CD4-positive, alpha-beta T cell treated with Interleukin-4 for 4 hours (primary cell): ENCODE measurements around the gene TEX2.

Experiments
- DNase-seq: peaks from one replicate; pipeline ENCODE4 v3.0.0-alpha.2; 2020

TEX2 gene, protein sequence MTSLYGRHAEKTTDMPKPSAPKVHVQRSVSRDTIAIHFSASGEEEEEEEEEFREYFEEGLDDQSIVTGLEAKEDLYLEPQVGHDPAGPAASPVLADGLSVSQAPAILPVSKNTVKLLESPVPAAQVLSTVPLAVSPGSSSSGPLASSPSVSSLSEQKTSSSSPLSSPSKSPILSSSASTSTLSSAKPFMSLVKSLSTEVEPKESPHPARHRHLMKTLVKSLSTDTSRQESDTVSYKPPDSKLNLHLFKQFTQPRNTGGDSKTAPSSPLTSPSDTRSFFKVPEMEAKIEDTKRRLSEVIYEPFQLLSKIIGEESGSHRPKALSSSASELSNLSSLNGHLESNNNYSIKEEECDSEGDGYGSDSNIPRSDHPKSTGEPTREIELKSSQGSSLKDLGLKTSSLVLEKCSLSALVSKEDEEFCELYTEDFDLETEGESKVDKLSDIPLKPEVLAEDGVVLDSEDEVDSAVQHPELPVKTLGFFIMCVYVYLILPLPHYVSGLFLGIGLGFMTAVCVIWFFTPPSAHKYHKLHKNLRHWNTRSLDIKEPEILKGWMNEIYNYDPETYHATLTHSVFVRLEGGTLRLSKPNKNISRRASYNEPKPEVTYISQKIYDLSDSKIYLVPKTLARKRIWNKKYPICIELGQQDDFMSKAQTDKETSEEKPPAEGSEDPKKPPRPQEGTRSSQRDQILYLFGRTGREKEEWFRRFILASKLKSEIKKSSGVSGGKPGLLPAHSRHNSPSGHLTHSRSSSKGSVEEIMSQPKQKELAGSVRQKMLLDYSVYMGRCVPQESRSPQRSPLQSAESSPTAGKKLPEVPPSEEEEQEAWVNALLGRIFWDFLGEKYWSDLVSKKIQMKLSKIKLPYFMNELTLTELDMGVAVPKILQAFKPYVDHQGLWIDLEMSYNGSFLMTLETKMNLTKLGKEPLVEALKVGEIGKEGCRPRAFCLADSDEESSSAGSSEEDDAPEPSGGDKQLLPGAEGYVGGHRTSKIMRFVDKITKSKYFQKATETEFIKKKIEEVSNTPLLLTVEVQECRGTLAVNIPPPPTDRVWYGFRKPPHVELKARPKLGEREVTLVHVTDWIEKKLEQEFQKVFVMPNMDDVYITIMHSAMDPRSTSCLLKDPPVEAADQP

DNA sequence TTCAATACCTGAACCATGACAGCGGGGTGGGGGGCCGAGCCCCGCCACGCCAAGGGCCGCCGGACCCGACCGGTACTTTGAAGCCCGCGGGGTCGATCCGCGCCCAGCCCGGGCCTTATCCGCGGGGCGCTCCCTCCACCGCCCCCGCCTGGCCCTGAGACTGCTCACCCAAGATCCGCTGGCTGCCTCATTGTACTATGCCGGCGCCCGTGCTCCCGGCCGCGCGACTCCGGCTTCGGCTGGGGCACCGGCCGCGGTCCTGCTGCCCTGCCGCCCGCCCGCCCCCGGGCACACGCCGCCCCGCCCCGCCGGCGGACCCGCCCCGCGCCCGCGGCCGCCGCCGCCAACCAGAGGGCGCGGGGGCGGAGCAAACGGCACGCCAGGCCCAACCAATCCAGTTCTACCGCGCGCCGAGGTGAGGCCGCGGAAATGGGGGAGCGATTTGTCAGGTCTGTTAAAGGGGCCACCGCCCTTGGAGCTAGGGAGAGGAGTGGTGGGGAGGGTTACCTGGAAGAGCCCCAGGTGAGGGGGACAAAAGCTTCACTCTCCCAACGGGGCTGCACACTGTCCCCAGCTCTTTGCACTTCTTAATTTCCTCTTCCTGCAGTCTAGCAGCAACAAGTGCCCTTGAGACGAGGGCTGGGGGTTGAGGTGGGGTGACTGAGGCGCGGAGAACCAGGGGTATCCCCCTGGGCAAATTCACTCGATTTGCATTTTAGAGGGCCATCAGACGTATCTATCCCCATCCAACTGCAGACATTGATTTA lies at the start of gene TEX2:
Gene TEX2 (minus strand): TSS at position 261 of the 767 bp plus-strand sequence. CDS start 49,043 bp downstream, outside the sequence.
- DNase-seq = peak; percentile 84

DNA sequence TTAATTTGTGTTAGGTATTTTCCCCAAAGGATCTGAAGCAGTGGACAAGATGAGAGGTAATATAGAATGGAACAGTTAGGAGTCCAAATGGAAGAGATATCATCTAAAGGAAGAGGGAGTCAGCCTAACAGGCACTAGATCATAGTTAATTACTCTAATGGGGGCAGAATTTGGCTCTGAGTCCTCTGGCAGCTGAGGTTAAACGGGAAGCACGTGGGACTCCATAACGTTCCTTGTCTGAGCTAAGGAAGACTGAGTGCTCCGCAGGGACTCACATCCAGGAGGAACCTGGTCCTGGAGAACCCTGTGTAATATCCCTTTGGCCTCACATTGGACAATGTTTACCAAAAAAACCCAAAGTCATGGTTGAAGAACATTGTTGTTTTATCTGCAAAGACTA lies 46.6 kb upstream of the TEX2 start:
- no peak for DNase-seq

DNA sequence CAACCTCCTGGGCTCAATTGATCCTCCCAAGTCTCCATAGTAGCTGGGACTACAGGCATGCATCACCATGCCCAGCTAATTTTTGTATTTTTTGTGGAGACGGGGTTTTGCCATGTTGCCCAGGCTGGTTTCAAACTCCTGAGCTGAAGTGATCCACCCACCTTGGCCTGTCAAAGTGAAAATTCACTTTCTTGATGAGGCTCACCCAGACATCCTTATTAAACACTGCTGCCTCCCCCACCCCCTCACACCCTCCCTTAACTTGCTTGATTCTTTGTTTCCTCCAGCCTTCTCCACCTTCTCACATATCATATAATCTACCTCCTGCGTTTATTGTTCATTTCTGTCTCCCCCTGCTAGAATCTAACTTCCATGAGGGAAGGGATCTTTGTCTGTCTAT lies 46.0 kb upstream of the TEX2 start:
- no peak for DNase-seq

DNA sequence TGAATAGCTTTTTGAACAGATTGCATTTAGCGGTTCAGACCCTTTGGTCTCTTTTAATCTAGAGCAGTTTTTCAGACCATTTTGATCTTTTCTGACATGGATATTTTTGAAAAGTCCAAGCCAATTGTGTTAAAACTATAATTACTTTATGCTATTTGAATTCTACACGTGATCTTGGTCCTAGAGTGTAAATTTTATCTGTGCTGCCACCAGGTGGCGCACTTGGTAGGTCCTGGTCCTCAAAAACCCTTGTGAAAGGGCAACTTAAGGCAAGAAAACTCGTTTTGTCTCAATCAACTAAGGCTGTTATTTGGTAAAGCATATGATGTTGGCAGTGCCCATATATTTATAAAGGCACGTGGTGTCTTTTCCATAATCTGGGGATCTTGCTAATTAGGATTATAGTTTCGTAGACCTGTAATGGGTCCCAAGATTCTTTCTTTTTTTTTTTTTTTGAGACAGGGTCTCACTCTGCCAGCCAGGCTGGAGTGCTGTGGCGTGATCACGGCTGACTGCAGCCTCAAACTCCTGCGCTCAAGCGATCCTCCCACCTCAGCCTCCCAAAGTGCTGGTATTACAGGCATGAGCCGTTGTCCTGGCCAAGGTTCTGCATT lies 43.9 kb upstream of the TEX2 start:
- DNase-seq = peak; percentile 63

DNA sequence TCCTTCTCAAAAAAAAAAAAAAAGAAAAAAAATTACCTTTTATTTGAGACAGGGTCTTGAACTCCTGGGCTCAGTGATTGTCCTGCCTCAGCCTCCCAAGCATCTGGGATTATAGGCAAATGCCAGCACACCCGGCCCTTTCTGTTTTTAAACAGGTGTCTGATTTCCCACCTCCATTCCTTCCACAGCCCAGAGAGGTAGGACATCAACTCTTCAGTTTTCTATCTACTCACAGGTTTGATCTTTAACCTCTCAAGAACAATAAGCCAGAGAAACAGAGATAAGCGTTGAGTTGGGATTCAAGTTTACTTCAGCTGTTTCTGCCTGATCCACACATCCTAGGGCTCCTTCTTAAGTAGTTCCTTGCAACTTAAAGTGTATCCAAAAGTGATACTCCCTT lies 41.5 kb upstream of the TEX2 start:
- no peak for DNase-seq

DNA sequence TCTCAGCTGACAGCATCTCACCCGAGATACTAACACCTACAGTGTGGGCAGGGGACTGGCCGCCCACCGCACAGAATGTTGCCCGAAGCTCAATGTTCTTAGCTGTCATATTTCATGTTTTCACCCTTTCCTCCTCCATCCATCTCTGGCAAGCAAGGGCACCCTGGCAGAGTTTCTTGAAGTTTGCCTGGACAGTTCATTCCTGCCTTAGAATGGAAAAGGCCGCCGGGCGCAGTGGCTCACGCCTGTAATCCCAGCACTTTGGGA lies 37.6 kb upstream of the TEX2 start:
- no peak for DNase-seq

DNA sequence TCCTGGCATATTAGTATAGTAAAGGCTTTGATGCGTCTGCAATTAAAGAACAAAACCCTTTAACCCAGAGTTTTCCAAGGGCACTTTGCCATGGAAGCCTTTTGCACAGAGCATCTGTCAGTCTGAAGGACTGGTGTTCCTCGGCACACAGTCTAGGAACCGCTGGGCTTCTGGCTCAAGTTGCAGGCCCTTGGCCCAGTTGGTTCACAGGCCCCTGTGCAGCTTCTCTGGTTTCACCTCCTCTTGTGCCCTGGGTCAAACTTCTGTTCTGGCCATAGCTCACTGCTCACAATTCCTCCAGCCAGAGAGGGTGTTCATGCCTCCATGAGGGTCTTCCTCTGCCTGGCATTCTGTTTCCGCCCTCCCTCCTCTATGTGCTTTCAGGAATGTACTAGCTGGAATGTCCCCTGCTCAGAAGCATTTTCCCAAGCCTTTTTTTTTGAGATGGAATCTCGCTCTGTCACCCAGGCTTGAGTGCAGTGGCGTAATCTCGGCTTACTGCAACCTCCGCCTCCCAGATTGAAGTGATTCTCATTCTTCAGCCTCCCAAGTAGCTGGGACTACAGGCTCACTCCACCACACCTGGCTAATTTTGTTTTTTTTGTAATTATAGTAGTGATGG lies 34.5 kb upstream of the TEX2 start:
- DNase-seq = no peak

DNA sequence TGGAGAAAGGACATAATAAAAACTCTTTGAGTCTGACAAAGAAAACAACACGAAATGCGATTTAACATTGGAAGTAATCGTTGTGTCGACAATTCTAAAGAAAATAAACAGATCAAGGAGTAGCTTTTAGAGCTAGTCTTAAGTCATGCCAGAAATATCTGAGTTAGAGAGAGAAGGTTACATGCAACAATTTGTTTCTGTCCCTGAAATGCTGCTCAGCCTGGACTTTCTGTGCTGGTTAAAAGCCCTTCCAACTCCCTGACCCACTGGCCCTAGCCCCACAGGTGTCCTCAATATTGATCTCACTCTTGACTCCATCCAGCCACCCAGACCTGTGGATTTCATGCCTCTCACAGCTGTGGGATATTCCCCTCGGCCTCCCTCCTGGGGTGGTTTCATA lies 33.2 kb upstream of the TEX2 start:
- DNase-seq = no peak

DNA sequence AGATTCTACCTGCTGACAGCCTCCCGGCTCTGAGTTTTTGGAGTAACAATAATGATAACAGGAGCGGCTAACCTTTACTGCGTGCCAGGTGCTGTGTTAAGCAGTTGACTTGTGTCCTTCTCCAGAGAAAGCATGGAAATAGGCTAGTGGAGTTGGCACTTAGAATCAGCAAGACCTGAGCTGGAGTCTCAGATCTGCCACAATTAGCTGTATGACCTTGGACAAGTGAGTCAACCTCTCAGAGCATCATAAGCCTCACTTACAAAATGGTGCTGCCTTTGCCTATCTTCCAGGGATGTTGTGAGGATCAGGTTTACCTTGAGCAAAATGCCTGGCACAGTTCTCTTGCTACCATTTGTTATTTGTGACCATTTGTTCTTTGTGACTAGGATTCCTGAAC lies 32.1 kb upstream of the TEX2 start:
- DNase-seq = no peak

DNA sequence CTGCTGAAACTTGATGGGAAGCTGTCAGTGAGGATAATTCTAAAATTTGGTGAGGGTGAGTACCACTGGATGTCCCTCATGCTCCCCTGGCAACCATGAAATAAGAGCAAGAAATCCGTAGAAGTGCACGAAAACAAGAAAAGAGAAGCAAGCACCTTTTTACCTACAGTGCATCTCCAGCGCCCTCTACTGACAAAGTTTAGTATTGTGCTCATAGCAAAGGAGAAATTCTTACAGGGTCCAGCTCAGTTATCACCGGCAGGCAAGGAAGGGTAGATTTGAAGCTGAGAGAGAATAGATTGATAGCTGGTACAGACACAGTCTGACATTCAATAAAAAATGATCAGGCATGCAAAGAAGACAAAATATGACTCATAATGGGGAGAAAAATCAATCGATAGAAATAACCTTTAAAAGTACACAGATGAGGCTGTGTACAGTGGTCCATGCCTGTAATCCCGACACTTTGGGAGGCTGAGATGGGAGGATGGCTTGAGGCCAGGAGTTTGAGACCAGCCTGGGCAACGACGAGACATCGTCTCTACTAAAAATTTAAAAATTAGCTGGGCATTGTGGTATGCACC lies 28.3 kb upstream of the TEX2 start:
- DNase-seq = no peak

DNA sequence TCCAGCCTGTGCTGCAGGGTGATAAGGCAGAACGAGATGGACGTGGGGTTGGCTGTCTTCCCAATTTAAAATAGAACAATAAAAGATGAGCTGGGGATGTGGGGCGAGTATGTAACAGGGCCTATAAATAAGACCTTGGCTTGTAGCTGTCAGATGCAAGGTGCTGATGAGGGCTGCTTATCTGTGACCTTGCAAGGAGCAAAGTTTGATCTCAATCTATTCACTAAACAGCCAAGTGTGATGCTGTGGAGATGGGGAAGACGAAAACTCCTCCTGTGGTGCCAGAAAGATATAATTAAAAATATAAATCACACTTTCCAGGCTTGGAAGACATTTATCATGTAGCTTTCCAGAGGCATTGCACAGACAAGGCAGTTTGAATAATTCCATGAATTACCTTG lies 26.7 kb upstream of the TEX2 start:
- no peak for DNase-seq

DNA sequence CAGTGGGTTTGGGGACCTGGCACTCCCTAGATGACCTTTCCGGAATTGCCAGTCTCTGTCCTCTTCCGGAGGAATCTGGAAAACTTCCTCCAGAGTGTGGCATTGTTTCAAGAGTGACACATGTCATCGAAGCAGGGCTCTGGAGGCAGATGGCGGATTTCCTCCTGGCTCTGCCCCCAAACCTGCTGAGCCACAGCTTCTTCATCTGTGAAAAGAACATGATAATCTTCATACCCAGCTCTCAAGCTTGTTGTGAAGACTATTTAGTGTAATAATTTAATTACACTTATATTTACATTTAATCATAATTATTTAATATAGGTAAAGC lies 19.7 kb upstream of the TEX2 start:
- no peak for DNase-seq

DNA sequence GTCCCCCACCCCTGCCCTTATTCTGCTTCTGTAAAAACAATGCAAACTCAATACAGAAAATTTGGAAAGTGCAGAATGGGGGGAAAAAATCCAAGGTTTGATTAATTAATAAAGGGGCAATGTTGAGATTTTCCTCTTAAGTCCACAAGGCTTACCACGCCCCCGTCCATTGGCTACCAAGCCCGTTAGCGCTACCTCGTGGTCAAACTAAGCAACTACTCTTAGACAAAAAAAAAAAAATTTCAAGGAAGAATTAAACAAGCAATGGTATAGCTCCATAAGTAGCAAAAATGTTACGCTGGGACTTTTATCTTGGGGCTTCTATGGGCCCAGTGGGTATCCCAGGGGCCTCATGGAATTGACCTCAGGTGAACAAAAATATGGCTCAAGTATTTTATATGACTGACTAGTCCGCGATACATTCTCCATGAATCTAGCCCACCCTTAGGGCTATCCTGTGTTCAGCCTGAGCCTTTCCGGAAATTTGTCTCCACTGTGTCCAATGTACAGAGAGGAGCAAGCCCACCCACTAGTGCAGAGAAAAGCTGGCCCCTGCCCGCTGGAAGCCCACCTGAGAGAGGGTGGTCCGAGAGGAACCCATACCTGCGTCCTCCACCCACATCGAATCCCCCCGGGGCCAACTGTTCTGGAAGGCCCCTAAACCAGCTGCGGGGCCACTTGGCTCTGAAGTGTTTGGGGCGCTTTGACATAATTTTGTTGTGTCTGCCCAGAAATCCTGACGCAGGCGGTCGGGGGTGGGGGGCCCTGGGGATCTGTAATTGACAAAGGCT lies 19.1 kb upstream of the TEX2 start:
- DNase-seq = peak; percentile 36

DNA sequence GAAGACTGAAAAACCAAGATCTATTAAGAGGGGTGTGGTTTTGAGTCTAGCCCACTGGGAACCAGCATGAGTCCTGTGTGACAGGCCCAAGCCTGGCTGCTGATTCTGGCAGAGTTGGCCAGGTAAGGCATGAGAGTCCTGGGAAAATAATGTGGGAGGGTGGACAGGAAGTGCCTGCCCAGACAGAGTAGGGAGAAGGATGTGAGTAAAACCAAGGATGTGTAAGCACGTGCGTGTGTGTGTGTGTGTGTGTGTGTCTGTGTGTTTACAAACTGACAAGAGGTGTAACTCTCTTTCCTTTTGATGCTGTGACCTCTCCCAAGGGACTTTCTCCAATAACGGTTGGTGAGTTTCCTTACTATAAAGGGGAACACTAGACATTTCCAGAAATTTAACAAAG lies 15.6 kb upstream of the TEX2 start:
- DNase-seq = no peak

DNA sequence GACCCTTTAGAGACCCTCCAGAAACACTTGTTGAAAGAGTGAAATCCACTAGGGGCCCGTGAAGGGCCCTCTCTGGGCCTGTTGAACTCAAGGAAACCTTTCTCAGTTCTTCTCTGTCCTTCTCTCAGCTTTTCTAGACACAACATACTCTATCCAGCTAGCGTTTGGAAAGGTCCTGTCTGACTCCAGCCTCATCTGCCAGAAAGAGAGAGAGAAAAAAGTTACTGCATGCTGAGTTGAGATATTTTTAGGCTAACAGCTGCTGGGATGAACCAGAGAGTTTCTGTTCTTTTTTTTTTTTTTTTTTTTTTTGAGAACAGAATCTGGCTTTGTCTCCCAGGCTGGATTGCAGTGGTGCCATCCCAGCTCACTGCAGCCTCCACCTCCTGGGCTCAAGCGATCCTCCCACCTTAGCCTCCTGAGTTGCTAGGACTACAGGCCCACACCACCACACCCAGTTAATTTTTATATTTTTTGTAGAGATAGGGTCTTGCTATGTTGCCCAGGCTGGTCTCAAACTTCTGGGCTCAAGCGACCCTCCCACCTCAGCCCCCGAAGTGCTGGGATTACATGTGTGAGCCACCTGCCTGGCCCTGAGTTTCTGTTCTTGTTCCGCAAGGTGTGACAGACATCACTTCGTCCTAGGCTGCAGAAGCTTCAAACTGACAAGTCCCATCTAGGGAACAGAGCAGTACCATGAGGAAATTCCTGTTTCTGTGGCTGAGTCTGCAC lies 14.9 kb upstream of the TEX2 start:
- DNase-seq = no peak

DNA sequence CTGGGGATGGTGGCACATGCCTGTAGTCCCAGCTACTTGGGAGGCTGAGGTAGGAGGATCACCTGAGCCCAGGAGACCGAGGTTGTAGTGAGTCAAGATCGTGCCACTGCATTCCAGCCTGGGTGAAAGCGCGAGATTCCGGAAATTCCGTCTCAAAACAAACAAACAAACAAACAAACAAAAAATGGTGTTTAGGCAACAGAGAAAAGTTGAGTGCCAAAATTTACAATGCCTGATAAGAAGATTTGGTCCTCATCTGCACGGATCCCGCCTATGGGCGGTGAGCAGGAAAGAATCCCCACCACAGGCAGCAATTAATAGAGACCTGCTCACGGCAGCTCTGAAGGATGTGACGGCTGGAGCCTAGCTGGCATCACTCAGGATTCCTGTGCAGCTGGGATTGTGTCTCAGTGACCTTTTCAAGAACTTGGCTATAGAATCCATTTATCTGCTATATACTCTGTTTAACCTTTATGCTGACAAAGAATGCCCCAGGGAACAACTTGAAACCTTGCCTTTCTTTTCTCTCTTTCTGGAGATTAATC lies 14.0 kb upstream of the TEX2 start:
- DNase-seq = no peak

DNA sequence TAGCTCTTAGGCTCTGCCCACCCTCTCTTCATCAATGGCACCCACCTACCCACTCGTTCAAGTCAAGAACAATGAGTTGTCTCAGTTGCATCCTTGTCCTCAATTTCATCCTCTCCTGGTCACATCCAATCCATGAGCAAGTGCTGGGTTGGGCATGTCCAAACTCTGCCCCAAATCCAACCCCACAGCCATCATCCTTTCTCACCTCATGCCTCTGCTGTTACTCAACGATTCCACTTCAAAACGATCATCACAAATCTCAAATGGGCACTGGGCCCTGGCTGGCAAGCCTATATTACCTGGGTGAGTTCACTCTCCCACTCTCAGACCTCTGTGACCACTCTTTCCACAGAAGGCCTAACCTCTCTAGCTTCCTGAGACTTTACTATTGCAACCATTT lies 12.0 kb upstream of the TEX2 start:
- no peak for DNase-seq

DNA sequence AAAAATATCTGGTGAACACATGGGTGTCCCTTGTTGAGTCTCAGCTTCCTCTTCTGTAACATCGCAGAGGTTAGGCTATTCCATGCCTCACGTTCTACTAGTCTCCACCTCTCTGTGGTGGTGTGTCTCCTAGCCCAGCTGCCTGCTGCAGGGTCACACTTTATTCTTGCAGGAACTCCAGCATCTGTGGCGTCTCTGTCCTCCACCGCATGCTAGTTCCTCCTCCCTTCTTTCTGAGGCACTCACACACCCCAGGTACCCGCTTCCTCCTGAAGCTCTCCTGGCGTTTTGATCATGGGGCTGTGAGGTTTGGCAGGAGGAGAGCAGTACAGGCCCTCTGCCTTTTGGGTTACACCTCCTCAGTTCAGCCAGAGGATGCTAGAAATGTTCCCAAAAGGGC lies 9.9 kb upstream of the TEX2 start:
- no peak for DNase-seq

DNA sequence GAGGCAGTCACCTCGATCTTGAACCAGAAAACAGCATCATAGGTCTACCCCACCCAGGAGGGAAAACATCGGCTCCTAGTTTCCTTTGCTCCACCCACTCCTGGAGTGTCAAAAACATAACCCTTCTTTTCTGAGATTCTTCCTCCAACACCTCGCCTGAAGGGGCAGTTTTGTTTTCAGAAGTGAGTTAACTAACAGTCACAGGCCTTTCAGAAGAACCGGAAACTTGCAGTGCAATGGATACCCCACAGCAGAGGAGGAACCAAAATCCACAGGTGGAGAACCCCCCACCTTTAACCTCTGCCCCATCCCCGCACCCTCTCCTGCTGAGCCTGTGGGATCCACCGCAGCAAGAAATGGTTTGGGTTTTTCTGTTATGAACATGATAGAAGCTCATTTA lies 7.8 kb upstream of the TEX2 start:
- no peak for DNase-seq
